GM18867 (cell line): Measurements from ENCODE around the gene SAMD4B.
"Not testable (repeated sequence)": the region's sequence is repeated elsewhere in the genome, so short reads cannot be mapped to it uniquely, and the experiment has no call there.

ENCODE experiments used
- ATAC-seq: cut with Tn5 transposase; IDR thresholded peaks from one replicate; pipeline ENCODE4 v1.9.1; 2021; ENCODE audit warnings: mild to moderate bottlenecking, moderate library complexity; ENCODE audit not compliant: unreplicated experiment

SAMD4B gene

DNA sequence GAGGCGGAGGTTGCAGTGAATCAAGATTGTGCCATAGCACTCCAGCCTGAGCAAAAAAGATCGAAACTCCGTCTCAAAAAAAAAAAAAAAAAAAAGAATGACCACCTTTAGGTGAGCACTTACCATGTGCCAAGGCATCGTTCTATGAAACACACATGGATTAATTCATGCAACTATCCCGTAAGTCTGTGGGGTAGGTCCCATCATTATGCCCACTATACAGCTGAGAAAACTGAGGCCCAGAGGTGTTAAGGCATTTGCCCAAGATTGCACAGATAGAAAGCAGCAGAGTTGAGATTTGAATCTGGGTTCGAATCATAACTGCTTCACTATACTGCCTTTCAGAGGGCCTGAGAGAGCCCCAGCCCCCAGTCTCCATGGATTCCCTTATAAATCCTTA lies 8.7 kb upstream of the SAMD4B start:
- no peak for ATAC-seq

- no peak for ATAC-seq
Measured at GRCh38 chr19:39334444-39334976, 7.7 kb upstream of the SAMD4B start.

DNA sequence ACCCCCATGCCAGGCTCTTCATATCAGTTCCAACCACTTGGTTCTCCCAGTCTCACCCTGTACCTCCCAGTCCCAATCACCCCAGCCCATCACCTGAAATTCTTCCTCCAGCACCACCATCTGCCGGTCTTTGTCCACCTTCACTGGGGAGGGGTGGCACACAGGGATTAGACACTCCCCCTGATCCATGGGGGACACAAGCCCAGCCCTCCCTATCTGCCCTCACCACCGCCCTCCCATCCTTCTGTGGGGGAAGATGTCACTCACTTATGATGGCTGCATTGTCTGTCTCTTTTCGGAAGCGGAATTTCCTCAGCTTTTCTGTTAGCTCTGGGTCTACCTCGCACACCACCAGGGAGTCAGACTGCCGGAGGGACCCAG lies 7.1 kb upstream of the SAMD4B start:
- peak; percentile 12 for ATAC-seq

- ATAC-seq, result no peak
Measured at GRCh38 chr19:39336483-39336882, 5.7 kb upstream of the SAMD4B start.

- ATAC-seq, result no peak
Measured at GRCh38 chr19:39339674-39340073, 2.5 kb upstream of the SAMD4B start.

DNA sequence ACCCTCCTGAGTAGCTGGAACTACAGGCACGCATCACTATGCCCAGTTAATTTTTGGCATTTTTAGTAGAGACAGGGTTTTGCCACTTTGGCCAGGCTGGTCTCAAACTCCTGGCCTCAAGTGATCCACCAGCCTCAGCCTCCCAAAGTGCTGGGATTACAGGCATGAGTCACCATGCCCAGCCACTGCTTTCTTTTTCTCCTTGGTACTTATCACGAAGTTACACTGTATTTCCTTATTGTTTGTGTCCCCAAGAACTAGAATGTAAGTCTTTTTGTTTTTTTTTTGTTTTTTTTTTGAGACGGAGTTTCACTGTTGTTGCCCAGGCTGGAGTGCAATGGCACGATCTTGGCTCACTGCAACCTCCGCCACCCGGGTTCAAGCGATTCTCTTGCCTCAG lies 2.1 kb upstream of the SAMD4B start:
- not testable (repeated sequence) for ATAC-seq

- no peak for ATAC-seq
Measured at GRCh38 chr19:39341129-39341718, 997 bp upstream of the SAMD4B start.

- ATAC-seq, result no peak
Measured at GRCh38 chr19:39342647-39343305, 555 bp downstream of the SAMD4B start.

GRCh38 chr19:39345956-39346355 lies 3.7 kb downstream of the SAMD4B start:
- ATAC-seq, result no peak

DNA sequence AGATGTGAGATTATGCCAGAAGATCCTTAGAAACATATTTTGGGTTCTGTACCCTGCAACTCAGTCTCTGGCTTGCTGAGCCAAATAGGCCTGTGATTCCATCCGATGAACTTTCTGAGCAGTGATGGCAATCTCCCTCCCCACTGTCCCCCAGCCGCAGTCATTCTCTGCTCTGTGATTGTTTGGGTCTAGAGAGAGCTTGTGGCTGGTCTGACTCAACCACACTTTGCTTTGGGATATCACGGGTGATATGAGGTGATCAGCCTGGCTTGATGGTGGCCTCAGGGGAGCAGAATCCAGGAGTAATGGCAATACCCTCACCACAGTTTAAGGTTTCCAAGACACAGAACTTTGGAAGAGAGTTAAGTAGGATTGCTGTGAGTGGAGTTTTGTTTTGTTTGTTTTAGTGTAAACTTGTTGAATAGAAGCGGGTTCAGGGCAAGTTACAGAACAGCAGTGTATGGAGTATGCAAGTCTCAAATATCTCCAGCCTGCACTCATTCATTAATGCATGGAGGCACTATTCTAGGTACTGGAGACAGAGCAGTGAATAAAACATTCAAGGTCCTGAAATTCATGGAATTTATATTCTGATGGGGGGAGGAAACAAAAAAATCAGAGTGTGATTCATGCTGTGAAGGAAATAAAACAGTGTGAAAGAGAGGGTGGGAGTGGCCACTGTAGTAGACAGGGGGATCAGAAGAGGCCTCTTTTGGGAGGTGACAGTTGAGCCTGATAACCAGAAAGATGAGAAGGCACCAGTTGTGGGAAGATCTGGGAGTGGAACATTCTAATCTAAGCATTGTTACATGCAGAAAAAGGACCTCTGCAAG lies 5.3 kb downstream of the SAMD4B start:
- ATAC-seq, result no peak

DNA sequence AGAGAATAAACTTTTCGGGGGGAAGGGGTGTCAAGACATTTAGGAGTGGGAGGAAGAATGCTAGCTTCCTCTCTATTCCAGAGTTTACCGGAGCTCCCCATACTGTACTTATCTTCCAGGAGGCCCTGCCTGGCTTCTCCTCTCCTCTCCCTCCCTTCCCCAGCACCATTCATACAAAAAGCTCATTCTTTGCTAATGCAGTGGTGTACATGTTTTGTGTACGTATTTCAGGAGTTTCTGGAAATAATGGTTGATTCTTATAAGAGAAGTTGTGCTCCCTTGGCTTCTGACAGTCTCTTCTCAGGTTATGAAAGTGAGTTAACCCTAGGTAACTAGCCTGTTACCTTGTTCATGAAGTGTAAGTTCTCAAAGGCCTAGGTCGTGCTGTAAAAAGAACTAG lies 7.1 kb downstream of the SAMD4B start:
- ATAC-seq, result no peak

GRCh38 chr19:39350156-39350555 lies 7.9 kb downstream of the SAMD4B start:
- no peak for ATAC-seq

GRCh38 chr19:39351537-39352064 lies 9.4 kb downstream of the SAMD4B start:
- ATAC-seq, result peak; percentile 71

DNA sequence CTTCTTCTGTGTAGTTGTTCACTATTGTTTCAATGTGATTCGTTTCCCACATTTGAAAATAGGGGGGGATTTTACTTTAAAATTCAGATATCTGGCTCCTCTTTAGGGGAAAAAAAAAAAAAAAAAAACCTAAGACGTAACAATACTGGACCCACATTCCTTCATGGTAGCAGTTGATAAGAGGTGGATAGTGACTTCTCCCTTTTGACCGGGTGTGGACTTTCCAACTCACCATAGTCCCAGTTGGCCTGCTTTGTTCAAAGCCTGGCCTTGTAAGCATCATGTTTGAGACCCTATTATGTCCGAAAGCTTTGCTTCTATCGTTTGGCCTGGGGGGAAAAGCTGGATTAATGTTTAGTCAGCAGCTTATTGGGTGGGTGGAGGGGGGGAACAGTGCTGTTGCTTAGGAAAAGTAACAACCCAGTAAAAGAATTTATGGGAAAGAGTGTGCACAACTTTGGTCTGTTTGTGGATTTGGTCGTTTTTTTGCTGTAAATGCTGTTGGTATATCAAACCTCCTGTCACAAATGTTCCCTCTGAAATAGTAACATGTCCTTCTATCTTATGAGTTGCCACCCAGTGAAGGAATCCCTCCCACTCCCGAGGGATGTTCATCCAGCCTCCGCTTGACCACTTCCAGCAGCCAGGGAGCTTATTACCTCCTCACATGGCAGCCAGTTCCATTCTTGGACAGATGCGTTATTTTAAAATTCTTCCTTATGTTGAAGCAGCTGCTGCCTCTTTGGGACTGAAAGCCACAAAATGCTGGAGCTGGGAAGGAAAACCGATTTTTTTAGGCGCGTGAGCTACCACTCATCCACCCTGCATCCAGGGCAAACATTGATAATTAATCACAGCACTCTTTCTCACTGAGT lies 10.4 kb downstream of the SAMD4B start:
- no peak for ATAC-seq

DNA sequence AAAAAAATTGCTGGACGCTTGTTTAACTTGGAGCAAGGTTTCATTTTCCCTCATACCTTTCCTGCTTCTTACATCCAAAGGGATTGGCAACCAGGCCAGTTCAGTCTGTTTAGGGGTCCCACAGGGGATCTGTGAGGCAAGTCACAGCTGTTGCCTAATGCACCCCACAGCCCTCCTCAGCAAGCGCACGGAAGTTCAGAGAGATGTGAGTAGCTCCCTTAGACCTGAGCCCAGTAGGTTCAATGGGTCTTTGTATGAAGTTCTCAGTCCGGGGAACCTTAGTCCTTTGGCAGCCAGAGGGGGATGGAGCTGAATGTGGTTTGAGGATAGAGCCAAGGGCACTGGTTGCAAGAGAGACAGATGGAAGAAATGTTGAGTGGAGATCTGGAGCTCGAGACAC lies 13.0 kb downstream of the SAMD4B start:
- no peak for ATAC-seq

GRCh38 chr19:39356073-39356472 lies 13.9 kb downstream of the SAMD4B start:
- no peak for ATAC-seq

DNA sequence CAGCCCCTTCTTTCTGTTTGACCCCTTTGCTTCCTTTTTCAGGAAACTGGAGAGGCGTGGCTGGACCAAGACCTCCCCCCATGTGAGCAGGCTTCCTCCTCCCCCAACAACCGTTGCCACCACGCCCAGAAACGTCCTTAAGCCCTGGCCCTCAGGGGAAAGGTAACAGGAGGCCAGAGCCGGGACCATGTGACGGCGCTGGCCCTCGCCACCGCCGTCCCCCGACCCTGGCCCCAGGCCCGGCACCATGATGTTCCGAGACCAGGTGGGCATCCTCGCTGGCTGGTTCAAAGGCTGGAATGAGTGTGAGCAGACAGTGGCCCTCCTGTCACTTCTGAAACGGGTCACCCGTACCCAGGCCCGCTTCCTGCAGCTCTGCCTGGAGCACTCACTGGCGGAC lies 14.4 kb downstream of the SAMD4B start:
- ATAC-seq, result no peak

DNA sequence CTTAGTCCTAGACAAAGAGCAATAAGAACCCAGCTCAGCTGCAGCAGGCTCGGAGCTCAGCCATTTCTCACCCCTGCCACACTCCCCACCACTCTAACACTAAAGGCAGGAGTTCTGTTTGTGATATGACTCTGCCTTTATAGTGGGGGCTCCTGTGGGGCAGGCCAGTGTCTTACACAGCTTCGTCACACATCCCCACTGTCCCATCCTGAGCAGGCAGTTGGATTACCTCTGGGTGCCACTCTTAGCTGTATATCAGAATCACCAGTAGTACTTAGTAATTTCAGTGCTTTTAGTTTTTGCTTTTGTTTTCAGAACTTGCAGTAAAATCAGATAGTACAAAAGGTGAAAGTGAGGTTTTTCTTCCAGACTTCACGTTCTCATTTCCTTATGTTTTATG lies 16.8 kb downstream of the SAMD4B start:
- ATAC-seq, result no peak

- no peak for ATAC-seq
Measured at GRCh38 chr19:39360599-39360998, 18.4 kb downstream of the SAMD4B start.
